HPDE6-E6E7 (cell line): Measurements from ENCODE around the gene PGAP6.
A peak's percentile ranks its signal among the peaks of the same experiment; 100 is the strongest.
"Not testable (repeated sequence)": the region's sequence is repeated elsewhere in the genome, so short reads cannot be mapped to it uniquely, and the experiment has no call there.

Source experiments
- DNase-seq: peaks from one replicate; pipeline ENCODE4 v3.0.0; 2011; ENCODE audit warnings: missing footprints; ENCODE audit errors: extremely low spot score

PGAP6 gene

DNA sequence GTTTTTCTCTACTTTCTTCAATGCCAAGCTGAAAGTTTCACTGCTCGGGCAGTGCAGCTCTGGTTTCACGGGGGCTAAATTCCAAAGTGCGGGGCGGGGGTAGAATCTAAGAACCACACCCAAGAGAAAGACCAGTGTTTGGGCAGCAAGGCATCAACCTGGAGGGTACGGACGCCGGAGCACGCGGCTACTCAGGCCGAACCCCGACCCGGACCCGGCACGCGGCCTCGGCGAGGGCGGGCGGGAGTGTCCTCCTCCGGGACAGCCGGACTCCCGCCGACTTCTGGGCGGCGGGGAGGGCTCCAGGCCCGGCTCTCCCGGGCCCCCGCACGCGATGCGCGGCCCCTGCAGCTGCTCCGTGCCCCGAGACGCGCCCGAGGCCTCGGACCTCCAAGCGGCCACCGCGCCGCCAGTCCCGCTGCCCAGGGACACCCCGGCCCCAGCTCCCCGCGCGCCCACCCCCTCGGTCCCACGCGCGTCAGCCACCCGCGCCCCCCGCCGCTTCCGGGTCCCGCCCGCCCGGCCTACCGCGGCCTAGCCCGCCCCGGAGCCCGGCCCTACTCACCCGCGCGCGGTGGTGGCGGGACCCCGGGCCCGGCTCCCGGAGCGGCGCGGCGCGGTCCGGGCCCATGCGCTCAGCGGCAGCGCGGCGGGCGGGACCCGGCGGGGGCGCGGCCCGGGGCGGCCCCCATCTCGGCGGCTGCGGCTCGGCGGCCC lies 29.8 kb downstream of the PGAP6 start:
- no peak for DNase-seq

DNA sequence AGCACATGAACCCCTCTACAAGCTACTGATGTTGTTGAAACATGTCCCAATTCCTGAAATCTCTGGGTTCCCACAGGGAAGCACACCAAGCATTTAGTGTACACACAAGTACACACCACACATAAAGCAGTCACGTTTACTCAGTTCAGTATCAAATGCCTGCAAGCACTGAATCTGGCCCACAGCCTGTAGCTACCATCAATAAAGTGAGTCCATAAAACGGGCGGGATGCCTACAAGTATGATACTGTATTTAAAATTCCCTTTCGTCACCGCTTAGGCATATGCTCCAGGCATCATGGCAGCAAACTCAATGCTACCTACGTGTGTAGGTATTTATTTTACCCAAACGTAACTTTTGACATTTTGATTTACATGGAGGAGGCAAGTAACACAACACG lies 31.6 kb downstream of the PGAP6 start:
- no peak for DNase-seq

DNA sequence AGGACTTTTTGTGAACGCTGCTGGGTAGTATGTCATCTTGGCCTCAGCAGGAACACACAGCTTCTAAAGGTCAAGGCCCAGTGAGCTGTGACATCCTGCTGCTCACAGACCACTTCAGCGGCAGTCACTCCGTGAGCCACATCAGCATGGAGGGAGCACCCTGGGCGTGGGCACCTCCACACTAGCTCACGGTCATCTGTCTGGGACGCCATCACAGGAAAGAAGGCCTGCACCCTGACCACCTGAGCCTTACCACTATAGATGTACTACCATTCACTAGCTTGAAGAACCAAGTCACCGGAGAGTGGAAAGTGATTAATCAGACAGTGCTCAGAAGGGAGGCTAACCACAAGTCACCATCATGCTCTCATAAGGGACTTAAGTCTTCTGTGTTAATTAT lies 32.6 kb downstream of the PGAP6 start:
- DNase-seq: no peak

DNA sequence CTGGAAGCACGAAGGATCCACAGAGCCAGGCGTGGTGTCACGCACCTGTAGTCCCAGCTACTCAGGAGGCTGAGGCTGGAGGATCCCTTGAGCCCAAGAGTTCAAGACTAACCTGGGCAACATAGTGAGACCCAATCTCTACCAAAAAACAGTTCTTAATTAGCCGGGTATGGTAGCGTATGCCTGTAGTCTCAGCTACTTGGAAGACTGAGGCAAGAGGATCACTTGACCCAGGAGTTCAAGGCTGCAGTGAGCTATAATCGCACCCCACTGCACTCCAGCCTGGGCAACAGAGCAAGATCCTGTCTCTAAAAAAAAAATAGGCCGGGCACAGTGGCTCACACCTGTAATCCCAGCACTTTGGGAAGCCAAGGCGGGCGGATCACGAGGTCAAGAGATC lies 33.3 kb downstream of the PGAP6 start:
- DNase-seq: not testable (repeated sequence)

DNA sequence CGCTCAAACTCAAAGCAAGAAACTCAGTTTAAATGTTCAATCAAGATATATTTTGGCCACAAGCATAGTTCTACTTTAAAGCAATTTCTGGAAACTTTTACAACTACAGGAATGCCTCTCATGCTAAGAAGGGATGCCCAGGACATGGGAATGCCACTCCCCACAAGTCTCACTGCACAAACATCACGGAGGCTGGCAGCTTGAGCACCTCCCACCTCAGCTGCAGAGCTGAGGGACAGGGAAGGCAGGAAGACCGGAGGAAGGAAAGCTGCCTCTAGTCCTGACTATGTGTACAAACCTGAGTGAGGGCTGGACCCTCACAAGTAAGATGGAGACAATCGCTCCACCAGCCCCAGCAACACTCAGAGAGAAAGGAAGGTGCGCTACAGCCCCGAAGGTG lies 34.6 kb downstream of the PGAP6 start:
- DNase-seq: no peak

DNA sequence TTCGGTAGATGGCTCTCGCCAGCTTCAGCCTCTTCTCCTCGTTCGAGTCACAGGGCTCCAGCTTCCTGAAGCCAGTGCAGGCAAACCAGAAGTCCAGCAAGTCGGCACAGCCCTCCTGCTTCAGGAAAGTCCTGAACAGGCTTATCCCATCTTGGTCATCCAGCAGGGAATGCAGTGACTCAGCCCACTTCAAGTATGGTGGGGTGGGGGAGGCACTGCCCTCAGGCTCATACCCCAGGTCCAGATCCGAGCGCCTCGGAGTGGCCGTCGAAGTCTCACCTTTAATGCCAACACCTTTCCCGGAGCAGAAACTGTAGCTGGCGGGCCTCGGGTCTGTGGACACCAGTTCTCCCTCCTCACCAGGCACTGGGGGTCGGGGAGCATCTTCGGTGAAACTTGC lies 35.2 kb downstream of the PGAP6 start:
- peak; percentile 64 for DNase-seq

DNA sequence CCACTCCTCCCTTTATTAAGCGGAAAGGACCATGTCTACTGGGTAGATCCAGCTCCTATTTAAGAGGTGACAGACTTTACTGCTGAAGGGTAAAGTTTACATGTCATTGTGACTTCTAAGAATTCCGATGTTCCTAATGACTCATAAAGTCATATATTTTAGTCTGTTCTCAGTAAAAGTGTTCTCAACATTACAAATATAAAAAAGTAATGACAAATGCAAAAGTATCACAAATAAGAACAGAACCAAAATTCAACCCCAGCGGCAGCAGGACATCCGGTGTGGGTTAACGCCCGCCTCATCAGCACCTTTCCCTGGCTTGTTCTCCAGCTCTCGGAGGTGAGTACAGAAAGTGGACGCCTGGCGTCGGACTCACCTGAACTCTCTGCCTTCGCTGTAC lies 36.0 kb downstream of the PGAP6 start:
- DNase-seq: no peak

DNA sequence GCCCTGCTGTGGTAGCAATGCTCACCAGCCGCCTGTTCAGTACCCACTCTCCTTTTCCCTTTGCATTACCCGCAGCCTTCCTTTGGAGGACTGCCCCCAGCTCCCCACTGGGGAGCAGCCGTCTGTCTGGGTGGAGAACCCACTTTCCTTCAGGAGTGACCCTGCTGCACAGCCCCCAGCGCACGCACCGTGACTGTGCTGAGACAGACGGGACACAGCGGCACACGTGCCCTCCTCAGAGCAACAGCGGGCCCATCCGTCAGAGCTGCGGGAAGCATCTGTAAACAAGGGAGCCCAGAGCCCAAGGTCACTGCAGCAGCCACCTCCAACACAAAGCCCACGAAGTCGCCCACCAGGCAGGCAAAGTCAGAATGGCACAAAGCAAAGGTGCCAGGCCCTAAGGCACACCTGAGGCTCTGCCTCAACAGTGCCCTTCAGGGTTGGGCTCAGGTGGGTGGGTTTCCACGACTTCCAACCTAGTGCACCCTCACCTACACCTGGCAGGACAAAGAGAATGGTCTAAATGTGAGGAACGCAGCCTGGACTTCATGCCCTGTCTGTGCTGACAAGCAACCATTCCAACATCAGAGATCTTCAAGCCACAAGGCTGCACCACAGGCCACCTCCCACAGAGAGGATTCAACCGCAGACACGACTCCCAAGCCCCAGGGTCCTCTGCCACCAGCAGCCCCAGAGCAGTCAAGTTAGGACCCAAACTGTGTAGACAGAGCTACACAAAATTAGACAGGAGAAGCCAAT lies 39.1 kb downstream of the PGAP6 start:
- DNase-seq: no peak

DNA sequence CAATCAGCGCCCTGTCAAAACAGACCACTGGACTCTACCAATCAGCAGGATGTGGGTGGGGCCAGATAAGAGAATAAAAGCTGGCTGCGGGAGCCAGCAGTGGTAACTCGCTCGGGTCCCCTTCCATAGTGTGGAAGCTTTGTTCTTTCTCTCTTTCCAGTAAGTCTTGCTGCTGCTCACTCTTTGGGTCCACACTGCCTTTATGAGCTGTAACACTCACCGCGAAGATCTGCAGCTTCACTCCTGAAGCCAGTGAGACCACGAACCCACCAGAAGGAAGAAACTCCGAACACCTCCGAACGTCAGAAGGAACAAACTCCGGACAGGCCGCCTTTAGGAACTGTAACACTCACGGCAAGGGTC lies 39.8 kb downstream of the PGAP6 start:
- DNase-seq: not testable (repeated sequence)

DNA sequence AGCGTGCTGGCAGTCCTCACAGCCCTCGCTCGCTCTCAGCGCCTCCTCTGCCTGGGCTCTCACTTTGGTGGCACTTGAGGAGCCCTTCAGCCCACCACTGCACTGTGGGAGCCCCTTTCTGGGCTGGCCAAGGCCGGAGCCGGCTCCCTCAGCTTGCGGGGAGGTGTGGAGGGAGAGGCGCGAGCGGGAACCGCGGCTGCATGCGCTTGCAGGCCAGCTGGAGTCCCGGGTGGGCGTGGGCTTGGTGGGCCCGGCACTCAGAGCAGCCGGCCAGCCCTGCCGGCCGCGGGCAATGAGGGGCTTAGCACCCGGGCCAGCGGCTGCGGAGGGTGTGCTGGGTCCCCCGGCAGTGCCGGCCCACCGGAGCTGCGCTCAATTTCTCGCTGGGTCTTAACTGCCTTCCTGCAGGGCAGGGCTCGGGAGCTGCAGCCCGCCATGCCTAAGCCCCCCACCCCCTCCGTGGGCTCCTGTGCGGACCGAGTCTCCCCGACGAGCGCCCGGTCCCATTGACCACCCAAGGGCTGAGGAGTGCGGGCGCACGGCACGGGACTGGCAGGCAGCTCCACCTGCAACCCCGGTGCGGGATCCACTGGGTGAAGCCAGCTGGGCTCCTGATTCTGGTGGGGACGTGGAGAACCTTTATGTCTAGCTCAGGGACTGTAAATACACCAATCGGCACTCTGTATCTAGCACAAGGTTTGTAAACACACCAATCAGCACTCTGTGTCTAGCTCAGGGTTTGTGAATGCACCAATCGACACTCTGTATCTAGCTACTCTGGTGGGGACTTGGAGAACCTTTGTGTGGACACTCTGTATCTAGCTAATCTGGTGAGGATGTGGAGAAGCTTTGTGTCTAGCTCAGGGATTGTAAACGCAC lies 40.4 kb downstream of the PGAP6 start:
- DNase-seq: not testable (repeated sequence)

DNA sequence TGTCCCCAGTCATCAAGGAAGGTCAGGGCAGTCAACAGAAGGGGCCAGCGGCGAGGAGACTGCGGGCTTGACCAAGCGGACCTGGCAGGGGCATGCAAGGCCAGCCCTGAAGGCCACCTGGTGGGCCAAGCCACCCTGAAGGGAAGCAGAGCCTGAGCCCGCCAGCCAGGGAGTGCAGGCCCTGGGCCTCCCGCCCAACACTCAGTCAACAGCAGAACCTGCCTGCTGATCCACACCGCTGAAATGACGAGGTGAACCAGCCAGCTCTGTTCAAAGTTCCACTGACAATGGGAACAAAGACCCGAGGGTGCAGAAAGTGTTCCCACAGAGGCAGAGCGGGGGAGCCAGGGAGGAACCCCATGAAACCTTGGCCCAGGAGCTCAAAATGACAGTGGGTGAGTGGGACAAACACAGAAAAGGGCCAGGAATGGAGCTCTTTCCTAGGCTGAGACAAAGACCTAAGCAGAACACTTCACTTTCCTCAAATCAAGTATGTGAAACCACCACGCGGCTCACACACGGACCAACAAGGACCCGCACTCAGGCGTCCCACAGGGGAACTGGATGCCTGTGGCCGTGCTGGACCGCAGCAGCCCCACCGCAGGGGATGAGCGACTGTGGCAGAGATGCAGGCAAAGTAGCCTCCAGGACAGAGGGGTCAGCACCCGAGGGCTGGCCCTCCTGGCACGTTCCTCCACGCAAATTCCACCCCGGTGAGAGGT lies 41.2 kb downstream of the PGAP6 start:
- DNase-seq: no peak

DNA sequence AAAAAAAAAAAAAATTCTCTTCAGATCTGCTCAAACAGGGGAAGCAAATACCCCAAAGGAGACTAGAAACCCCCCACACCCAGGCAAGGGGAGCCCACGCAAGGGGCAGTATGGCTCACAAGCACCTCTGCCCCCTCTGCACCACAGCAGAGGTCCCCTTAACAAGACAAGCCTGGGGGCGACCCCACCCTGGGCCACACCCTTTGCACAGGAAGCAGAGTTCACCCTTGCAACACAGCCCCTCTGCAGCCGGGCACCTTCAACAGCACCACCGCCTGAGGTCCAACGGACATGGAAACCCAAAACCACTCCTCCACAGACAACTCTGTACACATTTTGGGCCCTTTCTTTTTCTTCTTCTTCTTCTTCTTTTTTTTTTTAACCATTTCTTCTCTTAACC lies 42.1 kb downstream of the PGAP6 start:
- DNase-seq: no peak

DNA sequence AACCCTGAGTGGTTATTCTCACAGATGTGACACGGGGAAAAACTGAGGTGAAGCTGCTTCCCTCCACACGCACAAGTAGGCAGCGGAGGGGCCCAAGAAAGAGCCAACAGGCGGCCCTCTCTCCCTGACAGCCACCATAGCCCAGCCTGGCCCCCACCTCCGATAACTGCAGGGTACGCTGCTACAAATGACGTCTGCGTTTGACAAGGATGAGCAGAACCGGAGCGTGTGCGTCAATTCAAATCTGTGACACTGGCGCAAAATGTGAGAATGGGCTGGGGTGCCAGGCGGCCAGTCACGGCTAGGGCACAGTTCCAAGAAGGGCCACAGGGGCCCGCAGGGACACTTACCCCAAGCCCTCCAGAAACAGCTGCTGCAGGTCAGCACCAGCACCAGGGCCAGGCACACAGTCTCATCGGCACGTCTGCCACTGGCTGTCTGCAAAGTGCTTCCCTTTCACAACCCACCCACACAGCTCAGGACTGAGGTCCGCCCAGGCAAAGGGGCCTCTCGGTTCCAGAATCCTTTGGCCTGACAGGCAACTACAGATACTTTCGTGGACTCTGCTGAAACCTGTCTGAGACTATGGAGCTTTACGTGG lies 43.7 kb downstream of the PGAP6 start:
- DNase-seq: no peak

DNA sequence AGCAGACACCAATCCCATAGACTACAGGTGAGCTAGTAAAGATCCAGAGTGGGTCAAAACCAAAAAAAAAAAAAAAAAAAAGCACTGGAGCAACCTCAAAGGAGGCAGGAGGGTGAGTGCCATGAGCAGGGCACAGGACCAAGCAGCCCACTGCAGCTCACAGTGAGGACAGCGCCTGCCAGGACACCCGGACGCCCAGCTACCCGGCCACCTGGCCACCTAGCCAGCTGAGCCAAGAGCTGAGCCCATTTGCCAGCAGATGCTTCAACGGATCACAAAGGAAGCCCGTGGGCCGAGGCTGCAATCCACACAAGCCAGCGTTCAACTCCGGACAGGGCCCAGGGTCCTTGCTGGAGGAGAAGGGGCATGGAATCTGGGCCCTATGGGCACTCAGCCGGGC lies 44.3 kb downstream of the PGAP6 start:
- DNase-seq: no peak

DNA sequence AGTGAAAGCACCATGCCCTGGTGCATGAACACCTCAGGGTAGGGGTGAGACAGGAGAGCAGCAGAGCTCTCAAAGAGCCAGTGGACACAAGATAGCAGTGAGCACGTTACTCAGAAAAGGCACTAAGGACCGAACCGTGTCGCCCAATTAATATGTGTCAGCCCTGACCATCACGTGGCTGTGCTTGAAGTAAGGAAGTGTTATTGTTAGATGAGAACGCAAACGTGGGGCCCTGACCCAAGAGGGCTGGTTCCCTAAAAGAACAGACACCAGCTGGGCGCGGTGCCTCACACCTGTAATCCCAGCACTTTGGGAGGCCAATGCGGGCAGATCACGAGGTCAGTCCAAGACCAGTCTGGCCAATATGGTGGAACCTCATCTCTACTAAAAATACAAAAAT lies 45.5 kb downstream of the PGAP6 start:
- DNase-seq: no peak

DNA sequence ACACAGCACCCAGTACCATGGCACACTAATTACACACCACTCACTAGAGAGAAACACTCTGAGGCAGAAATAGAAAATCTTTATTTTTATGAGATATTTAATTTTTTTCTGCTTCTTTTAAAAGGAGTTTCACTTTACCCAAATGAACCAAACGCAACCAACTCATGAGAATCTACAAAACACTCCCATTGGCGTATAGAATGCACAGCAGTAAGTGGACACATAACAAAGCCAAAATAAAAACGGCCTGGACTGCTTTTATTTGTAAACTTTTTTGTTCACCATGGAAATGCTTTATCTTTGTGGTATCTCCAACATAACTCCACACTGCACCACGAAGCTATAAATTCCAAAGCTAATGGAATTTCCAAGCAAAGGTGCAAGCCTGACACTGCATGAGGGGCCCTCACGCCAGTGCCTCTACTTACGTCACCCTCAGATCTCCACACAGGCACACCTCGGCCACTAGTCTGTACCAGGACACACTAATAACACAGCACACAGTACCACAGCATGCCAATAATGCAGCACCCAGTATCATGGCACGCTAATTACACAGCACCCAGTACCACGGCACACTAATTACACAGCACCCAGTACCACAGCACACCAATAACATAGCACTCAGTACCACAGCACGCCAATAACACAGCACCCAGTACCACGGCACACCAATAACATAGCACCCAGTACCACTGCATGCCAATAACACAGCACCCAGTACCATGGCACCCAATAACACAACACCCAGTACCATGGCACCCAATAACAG lies 46.7 kb downstream of the PGAP6 start:
- not testable (repeated sequence) for DNase-seq

DNA sequence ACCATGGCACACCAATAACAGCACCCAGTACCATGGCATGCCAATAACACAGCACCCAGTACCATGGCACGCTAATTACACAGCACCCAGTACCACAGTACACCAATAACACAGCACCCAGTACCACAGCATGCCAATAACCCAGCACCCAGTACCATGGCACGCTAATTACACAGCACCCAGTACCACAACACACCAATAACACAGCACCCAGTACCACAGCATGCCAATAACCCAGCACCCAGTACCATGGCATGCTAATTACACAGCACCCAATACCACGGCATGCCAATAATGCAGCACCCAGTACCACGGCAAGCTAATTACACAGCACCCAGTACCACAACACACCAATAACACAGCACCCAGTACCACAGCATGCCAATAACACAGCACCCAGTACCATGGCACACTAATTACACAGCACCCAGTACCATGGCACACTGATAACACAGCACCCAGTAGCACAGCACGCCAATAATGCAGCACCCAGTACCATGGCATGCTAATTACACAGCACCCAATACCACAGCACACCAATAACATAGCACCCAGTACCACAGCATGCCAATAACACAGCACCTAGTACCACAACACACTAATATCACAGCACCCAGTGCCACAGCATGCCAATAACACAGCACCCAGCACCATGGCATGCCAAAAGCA lies 47.5 kb downstream of the PGAP6 start:
- not testable (repeated sequence) for DNase-seq

DNA sequence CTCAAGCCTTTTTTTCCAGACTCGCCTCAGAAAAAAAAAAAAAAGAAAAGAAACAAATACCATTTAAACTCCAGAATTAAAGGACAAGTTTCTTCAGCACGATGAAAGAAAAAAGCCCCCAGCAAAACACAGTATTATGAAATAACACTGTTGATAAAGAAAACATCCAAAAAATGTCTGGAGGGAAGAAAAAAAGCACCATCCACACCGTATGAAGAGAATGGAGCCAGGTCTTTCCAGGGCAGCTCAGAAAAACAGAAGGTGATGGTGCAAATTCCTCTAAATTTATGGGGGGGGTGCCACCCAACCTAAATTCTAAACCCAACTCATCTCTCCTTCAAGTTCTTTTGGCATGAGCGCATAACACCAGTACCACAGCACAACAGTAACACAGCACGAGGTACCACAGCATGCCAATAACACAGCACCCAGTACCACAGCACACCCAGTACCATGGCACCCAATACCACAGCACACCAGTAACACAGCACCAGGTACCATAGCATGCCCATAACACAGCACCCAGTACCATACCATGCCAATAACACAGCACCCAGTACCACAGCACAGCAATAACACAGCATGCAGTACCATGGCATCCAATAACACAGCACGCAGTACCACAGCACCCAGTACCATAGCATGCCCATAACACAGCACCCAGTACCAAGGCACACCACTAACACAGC lies 48.2 kb downstream of the PGAP6 start:
- no peak for DNase-seq

DNA sequence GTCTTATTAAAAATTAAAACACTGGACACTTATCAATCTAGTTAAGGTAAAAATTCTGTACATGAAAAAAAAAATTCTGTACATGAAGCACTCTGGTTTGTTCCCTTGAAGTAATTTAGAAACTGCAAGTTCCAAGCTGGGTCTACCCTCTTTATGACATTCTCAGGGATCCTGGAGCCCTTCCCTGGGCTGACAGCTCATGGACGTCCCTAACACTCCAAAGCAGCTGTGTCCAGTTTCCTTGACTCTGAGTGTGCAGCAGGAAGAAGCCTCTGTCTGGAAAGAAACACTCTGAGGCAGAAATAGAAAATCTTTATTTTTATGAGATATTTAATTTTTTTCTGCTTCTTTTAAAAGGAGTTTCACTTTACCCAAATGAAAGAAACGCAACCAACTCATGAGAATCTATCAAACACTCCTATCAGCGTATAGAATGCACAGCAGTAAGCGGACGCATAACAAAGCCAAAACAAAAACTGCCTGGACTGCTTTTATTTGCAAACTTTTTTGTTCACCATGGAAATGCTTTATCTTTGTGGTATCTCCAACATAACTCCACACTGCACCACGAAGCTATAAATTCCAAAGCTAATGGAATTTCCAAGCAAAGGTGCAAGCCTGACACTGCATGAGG lies 50.5 kb downstream of the PGAP6 start:
- not testable (repeated sequence) for DNase-seq
